Measurements from ENCODE around the gene IGF1R.

Gene IGF1R

DNA sequence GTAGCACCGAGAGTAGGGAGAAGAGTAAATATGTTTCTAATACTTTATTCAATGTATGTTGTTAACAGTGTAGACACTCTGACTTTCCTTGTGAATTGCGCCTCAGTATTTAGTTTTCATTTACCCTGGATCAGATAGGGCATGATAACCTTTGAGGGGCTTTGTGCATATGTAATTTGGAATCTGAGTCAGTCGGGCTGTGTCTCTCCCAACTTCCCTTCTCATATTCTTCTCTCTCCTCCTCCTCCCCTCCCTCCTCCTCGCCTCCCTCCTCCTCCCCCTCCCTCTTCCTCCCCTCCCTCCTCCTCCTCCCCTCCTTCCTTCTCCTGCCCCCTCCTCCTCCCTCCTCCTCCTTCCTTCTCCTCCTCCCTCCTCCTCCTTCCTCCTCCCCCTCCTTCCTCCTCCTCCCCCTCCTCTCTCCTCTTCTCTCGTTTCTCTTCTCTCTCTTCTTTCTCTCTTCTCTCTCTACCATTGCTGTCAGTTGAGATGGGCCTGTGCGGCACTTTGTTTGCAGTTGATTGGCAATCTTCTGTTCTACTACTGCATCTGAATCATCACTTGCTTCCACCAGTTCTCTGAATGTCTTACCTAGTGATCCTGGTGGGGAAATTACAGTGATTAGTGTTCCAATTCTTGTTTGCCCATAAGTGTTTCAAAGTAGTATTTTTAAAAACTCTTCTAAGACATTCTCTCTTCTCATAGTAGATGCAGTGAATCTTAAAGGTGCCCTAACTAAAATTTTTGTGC is 197.0 kb downstream of the IGF1R start:
- Histone ChIP-seq H3K4me3 (ENCODE audit: low read length) (no peak overlapping the region), H3K36me3 (ENCODE audit: control insufficient read depth, insufficient read depth, low read length) (no peaks in the 10 kb centered on the region), H3K4me1 (ENCODE audit: control insufficient read depth, insufficient read depth, low read length) (peaks cover 5% of the 10 kb centered on the region), H3K9me3 (ENCODE audit: control insufficient read depth, low read length) (no peaks in the 10 kb centered on the region), H3K9ac (ENCODE audit: low read length) (no peak overlapping the region), H3K27me3 (ENCODE audit: control insufficient read depth, insufficient read depth, low read length) (peaks cover 16% of the 10 kb centered on the region)

- Histone ChIP-seq H3K4me3 (ENCODE audit: low read length) (no peak overlapping the region), H3K4me1 (ENCODE audit: control insufficient read depth, insufficient read depth, low read length) (peaks cover 21% of the 10 kb centered on the region), H3K27me3 (ENCODE audit: control insufficient read depth, insufficient read depth, low read length) (no peaks in the 10 kb centered on the region), H3K9me3 (ENCODE audit: control insufficient read depth, low read length) (no peaks in the 10 kb centered on the region), H3K36me3 (ENCODE audit: control insufficient read depth, insufficient read depth, low read length) (no peaks in the 10 kb centered on the region), H3K9ac (ENCODE audit: low read length) (no peak overlapping the region)
These were observed 202.7 kb downstream of the IGF1R start for GRCh38 chr15:98850961-98851572.

DNA sequence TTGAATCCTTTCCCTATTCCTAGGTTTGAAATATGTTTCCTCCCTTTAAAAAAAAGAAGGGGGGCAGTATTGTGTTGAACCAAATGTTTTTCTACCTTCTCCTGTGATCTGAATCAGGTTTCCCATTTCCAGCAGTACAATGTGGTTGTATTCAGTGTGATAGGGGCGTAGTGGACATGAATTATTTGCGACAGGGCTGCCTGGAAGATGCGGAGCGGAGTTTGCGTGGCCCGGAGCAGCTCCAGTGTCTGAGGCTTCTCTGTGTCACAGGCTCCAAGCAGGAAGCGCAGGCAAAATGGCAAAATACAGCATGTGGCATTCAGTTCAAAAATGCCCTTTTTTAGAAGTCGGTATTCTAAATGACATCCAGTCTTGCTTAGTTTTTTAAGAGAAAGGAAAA is 204.8 kb downstream of the IGF1R start:
- no peaks in the 10 kb centered on the region for H3K36me3 ChIP-seq (ENCODE audit: control insufficient read depth, insufficient read depth, low read length)
- peak overlapping the region; percentile 42 for H3K9ac ChIP-seq (ENCODE audit: low read length)
- H3K4me1 ChIP-seq (ENCODE audit: control insufficient read depth, insufficient read depth, low read length) = peaks cover 28% of the 10 kb centered on the region
- peak overlapping the region; percentile 16 for H3K4me3 ChIP-seq (ENCODE audit: low read length)
- no peaks in the 10 kb centered on the region for H3K27me3 ChIP-seq (ENCODE audit: control insufficient read depth, insufficient read depth, low read length)
- H3K9me3 ChIP-seq (ENCODE audit: control insufficient read depth, low read length) = no peaks in the 10 kb centered on the region

DNA sequence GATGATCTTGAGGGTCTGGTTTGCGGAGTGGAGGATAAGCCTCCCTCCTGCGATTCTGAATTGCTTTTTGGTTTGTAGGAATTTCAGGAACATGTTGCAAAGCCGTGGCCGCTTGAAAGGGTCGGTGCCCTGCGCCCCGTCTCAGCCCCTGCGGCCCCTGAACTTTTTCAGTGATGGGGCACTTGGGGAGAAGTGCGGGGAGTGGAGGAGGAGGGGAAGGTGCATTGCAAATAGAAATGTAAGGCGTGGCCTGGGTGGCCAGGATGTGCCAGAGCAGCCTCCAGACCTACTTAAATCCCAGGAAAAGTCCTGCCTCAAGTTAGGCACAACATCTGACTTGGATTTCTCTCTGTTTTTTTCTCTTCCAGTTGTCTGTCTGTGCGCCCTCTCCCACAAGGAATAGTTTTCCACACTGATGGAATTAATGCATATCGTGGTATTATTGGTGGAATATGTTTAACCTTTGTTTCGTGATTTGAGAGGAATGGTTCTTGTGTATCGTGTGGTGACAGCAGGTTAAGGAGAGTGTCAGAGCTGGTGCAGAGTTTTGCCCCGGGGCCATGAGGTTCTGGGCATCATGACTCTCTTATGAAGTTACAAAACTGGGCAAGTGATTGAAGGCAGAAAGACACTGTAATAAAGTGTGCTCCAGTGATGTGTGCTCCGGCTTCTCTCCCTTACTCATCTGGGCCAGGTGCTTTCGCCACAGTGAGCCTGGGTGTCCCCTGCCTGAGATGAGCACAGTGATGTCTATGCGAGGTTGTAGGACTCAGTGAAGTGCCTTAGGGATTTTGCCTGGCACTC is 205.5 kb downstream of the IGF1R start:
- H3K36me3 ChIP-seq (ENCODE audit: control insufficient read depth, insufficient read depth, low read length) = no peaks in the 10 kb centered on the region
- peak overlapping the region; percentile 42 for H3K9ac ChIP-seq (ENCODE audit: low read length)
- no peaks in the 10 kb centered on the region for H3K9me3 ChIP-seq (ENCODE audit: control insufficient read depth, low read length)
- H3K4me3 ChIP-seq (ENCODE audit: low read length) = no peak overlapping the region
- peaks cover 28% of the 10 kb centered on the region for H3K4me1 ChIP-seq (ENCODE audit: control insufficient read depth, insufficient read depth, low read length)
- H3K27me3 ChIP-seq (ENCODE audit: control insufficient read depth, insufficient read depth, low read length) = no peaks in the 10 kb centered on the region

- Histone ChIP-seq H3K27me3 (ENCODE audit: control insufficient read depth, insufficient read depth, low read length) (no peaks in the 10 kb centered on the region), H3K4me3 (ENCODE audit: low read length) (no peak overlapping the region), H3K36me3 (ENCODE audit: control insufficient read depth, insufficient read depth, low read length) (no peaks in the 10 kb centered on the region), H3K9me3 (ENCODE audit: control insufficient read depth, low read length) (no peaks in the 10 kb centered on the region), H3K4me1 (ENCODE audit: control insufficient read depth, insufficient read depth, low read length) (peaks cover 28% of the 10 kb centered on the region), H3K9ac (ENCODE audit: low read length) (no peak overlapping the region)
These were observed 206.2 kb downstream of the IGF1R start for GRCh38 chr15:98854496-98854895.

GRCh38 chr15:98855067-98855814 is 206.9 kb downstream of the IGF1R start:
- no peaks in the 10 kb centered on the region for H3K27me3 ChIP-seq (ENCODE audit: control insufficient read depth, insufficient read depth, low read length)
- H3K36me3 ChIP-seq (ENCODE audit: control insufficient read depth, insufficient read depth, low read length) = no peaks in the 10 kb centered on the region
- H3K9ac ChIP-seq (ENCODE audit: low read length) = no peak overlapping the region
- H3K4me3 ChIP-seq (ENCODE audit: low read length) = no peak overlapping the region
- H3K4me1 ChIP-seq (ENCODE audit: control insufficient read depth, insufficient read depth, low read length) = peaks cover 29% of the 10 kb centered on the region
- no peaks in the 10 kb centered on the region for H3K9me3 ChIP-seq (ENCODE audit: control insufficient read depth, low read length)

DNA sequence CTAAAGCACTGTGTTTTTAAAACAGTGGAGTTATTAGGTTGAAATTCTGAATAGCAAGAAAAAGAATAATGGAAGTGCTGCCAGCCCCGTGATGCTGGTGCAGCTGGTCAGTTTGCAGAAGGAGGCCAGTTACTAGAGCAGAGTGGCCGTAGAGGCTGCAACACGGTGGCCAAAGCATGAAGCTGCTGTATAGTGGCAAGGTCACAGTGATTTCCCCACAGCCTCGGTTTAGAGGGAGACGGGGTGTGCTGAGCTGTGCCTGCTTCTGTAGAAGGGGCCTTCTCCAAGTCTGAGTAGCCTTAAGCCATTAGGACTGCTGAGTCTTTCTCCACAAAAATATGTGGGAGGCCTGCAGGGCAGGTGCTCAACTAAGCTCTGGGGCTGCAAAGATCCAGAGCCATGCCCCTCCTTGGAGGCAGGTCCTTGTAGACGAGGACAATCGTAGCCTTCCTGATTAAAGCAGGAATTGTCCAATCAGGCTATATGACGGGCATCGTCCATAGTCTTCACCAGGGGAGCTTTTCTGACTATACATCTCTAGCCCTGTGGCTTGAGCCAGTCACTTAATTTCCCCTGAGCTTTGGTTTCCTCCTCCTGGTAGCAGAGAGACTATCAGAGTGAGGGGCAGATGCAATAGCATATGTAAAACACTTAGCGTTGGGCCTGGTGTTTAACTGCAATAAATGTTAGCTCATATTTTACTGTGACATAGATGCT is 207.6 kb downstream of the IGF1R start:
- Histone ChIP-seq H3K9me3 (ENCODE audit: control insufficient read depth, low read length) (no peaks in the 10 kb centered on the region), H3K4me3 (ENCODE audit: low read length) (no peak overlapping the region), H3K27me3 (ENCODE audit: control insufficient read depth, insufficient read depth, low read length) (no peaks in the 10 kb centered on the region), H3K9ac (ENCODE audit: low read length) (no peak overlapping the region), H3K36me3 (ENCODE audit: control insufficient read depth, insufficient read depth, low read length) (no peaks in the 10 kb centered on the region), H3K4me1 (ENCODE audit: control insufficient read depth, insufficient read depth, low read length) (peaks cover 29% of the 10 kb centered on the region)

- no peaks in the 10 kb centered on the region for H3K36me3 ChIP-seq (ENCODE audit: control insufficient read depth, insufficient read depth, low read length)
- no peaks in the 10 kb centered on the region for H3K9me3 ChIP-seq (ENCODE audit: control insufficient read depth, low read length)
- H3K27me3 ChIP-seq (ENCODE audit: control insufficient read depth, insufficient read depth, low read length) = no peaks in the 10 kb centered on the region
- peaks cover 24% of the 10 kb centered on the region for H3K4me1 ChIP-seq (ENCODE audit: control insufficient read depth, insufficient read depth, low read length)
- H3K9ac ChIP-seq (ENCODE audit: low read length) = no peak overlapping the region
- no peak overlapping the region for H3K4me3 ChIP-seq (ENCODE audit: low read length)
These were observed 208.2 kb downstream of the IGF1R start for GRCh38 chr15:98856532-98856907.

GRCh38 chr15:98858610-98859023 is 210.3 kb downstream of the IGF1R start:
- Histone ChIP-seq H3K9me3 (ENCODE audit: control insufficient read depth, low read length) (no peaks in the 10 kb centered on the region), H3K9ac (ENCODE audit: low read length) (no peak overlapping the region), H3K4me3 (ENCODE audit: low read length) (no peak overlapping the region), H3K36me3 (ENCODE audit: control insufficient read depth, insufficient read depth, low read length) (no peaks in the 10 kb centered on the region), H3K27me3 (ENCODE audit: control insufficient read depth, insufficient read depth, low read length) (no peaks in the 10 kb centered on the region), H3K4me1 (ENCODE audit: control insufficient read depth, insufficient read depth, low read length) (peaks cover 16% of the 10 kb centered on the region)

- Histone ChIP-seq H3K4me3 (ENCODE audit: low read length) (no peak overlapping the region), H3K4me1 (ENCODE audit: control insufficient read depth, insufficient read depth, low read length) (peaks cover 14% of the 10 kb centered on the region), H3K9ac (ENCODE audit: low read length) (no peak overlapping the region), H3K36me3 (ENCODE audit: control insufficient read depth, insufficient read depth, low read length) (no peaks in the 10 kb centered on the region), H3K27me3 (ENCODE audit: control insufficient read depth, insufficient read depth, low read length) (no peaks in the 10 kb centered on the region), H3K9me3 (ENCODE audit: control insufficient read depth, low read length) (no peaks in the 10 kb centered on the region)
These were observed 210.8 kb downstream of the IGF1R start for GRCh38 chr15:98859149-98859548.

- H3K4me1 ChIP-seq (ENCODE audit: control insufficient read depth, insufficient read depth, low read length) = peaks cover 14% of the 10 kb centered on the region
- no peaks in the 10 kb centered on the region for H3K27me3 ChIP-seq (ENCODE audit: control insufficient read depth, insufficient read depth, low read length)
- H3K4me3 ChIP-seq (ENCODE audit: low read length) = no peak overlapping the region
- H3K9ac ChIP-seq (ENCODE audit: low read length) = no peak overlapping the region
- no peaks in the 10 kb centered on the region for H3K9me3 ChIP-seq (ENCODE audit: control insufficient read depth, low read length)
- no peaks in the 10 kb centered on the region for H3K36me3 ChIP-seq (ENCODE audit: control insufficient read depth, insufficient read depth, low read length)
These were observed 212.1 kb downstream of the IGF1R start for GRCh38 chr15:98860281-98861041.
